ENCODE results near the gene PCSK6. TPM values are rescaled to one million over a fixed set of nuclear protein-coding genes. Genes with fewer than 3 reads are reported as not detected.

PCSK6 gene
- total RNA-seq, 1 donor from 2014 or later = 1.1 TPM

DNA sequence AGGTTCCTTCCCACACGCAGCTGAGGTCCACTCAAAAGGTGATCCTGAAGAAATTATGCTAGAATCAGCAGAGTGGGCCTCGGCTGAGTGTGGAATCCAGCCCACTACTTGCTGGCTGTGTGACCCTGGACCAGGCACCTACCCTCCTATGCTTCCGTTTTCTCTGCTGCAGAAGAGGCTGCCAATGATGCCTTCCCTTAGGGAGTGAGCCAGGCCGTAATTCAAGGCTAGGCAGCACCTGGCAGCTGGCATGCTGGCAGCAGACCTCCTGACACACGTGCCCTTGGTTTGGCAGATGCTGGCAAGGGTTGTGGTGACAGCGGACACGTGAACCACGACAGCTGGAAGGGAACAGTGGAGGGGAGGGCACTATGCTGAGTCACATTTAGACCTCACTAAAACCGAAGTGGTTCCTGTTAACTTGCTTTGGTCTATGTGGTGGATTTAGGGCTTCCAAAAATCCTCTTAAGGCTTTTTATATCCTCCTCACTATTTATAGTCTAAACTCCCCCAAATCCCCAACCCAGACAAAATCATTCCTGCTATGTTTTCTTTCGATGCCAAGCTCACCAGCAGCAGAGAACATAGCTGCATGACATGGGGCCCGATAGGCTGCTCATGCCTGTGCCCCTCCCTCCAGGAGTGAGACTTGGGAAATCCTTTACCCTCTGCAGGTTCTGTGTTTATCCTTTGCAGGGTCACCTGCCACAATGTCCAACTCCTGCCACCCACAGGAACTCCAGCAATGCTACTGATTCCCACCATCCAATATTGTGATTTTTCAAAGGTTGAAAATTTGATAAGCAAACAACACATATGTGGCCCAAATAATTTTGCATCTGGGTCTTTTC is 10.6 kb upstream of the PCSK6 start:
- intact Hi-C loops (cut with micrococcal nuclease) = loop anchor here (2.0 to 5.0 kb wide), 2 partner anchors 93 to 141 kb away; no protein-coding TSS in a partner anchor
- Mint-ChIP-seq H3K9me3 (no peaks in the 10 kb centered on the region), H3K27me3 (peaks cover 41% of the 10 kb centered on the region), H3K36me3 (ENCODE audit: low read depth) (no peaks in the 10 kb centered on the region), H3K27ac (no peak overlapping the region), H3K4me3 (no peak overlapping the region), H3K4me1 (peaks cover 29% of the 10 kb centered on the region)
- DNase-seq (no peak), ATAC-seq (ENCODE audit: low read depth) (peak; percentile 34)
- POLR2A ChIA-PET = no interaction called here
- CTCF ChIA-PET = interaction anchor here (1.0 kb wide), 1 partner anchor 207 kb away, joined by 3 read pairs; no protein-coding TSS in a partner anchor
- TF ChIP-seq CTCF (IDR thresholded peaks at IDR 0.05) = no peak

- CTCF ChIA-PET = no interaction called here
- ATAC-seq (ENCODE audit: low read depth) (no peak), DNase-seq (no peak)
- no peak overlapping the region for H3K4me3 Mint-ChIP-seq
- intact Hi-C loops (cut with micrococcal nuclease) = no loop called here
- no peaks in the 10 kb centered on the region for H3K36me3 Mint-ChIP-seq (ENCODE audit: low read depth)
- peaks cover 48% of the 10 kb centered on the region for H3K27me3 Mint-ChIP-seq
- peaks cover 29% of the 10 kb centered on the region for H3K4me1 Mint-ChIP-seq
- no peak for TF ChIP-seq CTCF (IDR thresholded peaks at IDR 0.05)
- H3K27ac Mint-ChIP-seq = no peak overlapping the region
- no peaks in the 10 kb centered on the region for H3K9me3 Mint-ChIP-seq
- POLR2A ChIA-PET = no interaction called here
Measured at GRCh38 chr15:101498717-101499480, 9.4 kb upstream of the PCSK6 start.

- peaks cover 29% of the 10 kb centered on the region for H3K4me1 Mint-ChIP-seq
- DNase-seq = no peak
- POLR2A ChIA-PET = no interaction called here
- no peak overlapping the region for H3K27ac Mint-ChIP-seq
- TF ChIP-seq CTCF (IDR thresholded peaks at IDR 0.05) = no peak
- H3K27me3 Mint-ChIP-seq = peaks cover 48% of the 10 kb centered on the region
- H3K9me3 Mint-ChIP-seq = no peaks in the 10 kb centered on the region
- intact Hi-C loops (cut with micrococcal nuclease) = no loop called here
- H3K4me3 Mint-ChIP-seq = no peak overlapping the region
- no peak for ATAC-seq (ENCODE audit: low read depth)
- CTCF ChIA-PET = no interaction called here
- H3K36me3 Mint-ChIP-seq (ENCODE audit: low read depth) = no peaks in the 10 kb centered on the region
Measured at GRCh38 chr15:101498076-101498716, 8.7 kb upstream of the PCSK6 start.

DNA sequence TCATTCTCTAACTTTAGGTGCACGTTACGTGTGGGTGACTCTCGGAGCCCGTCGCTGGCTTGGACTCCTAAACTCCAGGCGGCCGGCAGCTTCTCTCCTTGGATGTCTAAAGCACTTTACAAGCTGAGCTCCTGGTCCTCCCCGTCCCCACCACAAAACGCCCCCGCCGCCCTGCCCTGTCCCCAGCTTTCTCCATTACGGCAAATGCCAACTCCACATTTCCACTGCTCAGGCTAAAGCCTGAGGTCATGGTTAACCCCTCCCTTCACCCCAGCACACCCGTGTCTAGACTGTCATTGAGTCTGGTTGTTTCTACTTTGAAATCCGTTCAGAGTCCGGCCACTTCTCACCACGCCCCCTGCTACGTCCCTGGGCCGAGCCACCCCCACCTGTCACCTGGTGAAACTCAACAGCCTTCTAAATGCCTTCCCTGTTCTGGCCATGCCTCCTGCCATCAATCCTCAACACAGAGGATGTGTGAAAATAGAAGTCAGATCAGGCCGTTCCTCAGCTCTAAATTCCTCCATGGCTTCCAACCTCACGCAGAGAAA is 8.1 kb upstream of the PCSK6 start:
- intact Hi-C loops (cut with micrococcal nuclease) = no loop called here
- Mint-ChIP-seq H3K9me3 (no peaks in the 10 kb centered on the region), H3K4me1 (peaks cover 29% of the 10 kb centered on the region), H3K36me3 (ENCODE audit: low read depth) (no peaks in the 10 kb centered on the region), H3K27me3 (peaks cover 45% of the 10 kb centered on the region), H3K27ac (no peak overlapping the region), H3K4me3 (no peak overlapping the region)
- CTCF ChIA-PET = no interaction called here
- no peak for TF ChIP-seq CTCF (IDR thresholded peaks at IDR 0.05)
- POLR2A ChIA-PET = no interaction called here
- no peak for ATAC-seq (ENCODE audit: low read depth)
- DNase-seq = no peak

Measured in activated B cell treated with CpG ODN at 0.5 μM for 24 hours (primary cell).